Airway epithelial cell (primary cell): Measurements from ENCODE around the gene MAN1C1. TPM values are rescaled to one million over a fixed set of nuclear protein-coding genes. Genes with fewer than 3 reads are reported as not detected.

ENCODE experiments used
- total RNA-seq: library from RNA; depleted of rRNA; stranded (reverse); fragments of >200 nt; gene quantifications from 2 replicates; pipeline ENCODE4 v1.2.3, GENCODE V29; 2015

Gene MAN1C1
- 0.65 and 1.1 TPM in 2 replicates for total RNA-seq

GRCh38 chr1:25616095-25616986, at the start of gene MAN1C1:
MAN1C1 (plus strand) TSS chr1:25616791; CDS start chr1:25617798, 1,007 bp downstream.

GRCh38 chr1:25799935-25800702, 183.5 kb downstream of the MAN1C1 start, which contains the start of gene SELENON:
SELENON (plus strand) TSS chr1:25800193; CDS start chr1:25800231, 38 bp downstream.

GRCh38 chr1:25819491-25820246, 203.1 kb downstream of the MAN1C1 start, which contains the start of gene MTFR1L:
MTFR1L (plus strand) TSS chr1:25819954; CDS start chr1:25823105, 3,151 bp downstream.

Other genes starting within 250 kb of the MAN1C1 start
- 0.14 and 0.21 TPM in 2 replicates for gene RHCE, start 196.0 kb upstream of the MAN1C1 start, total RNA-seq
- 12.9 and 13.2 TPM in 2 replicates for gene MACO1, start 185.9 kb upstream of the MAN1C1 start, total RNA-seq
- 33.9 and 34.5 TPM in 2 replicates for gene LDLRAP1, start 73.2 kb upstream of the MAN1C1 start, total RNA-seq
- gene SELENON, start 183.4 kb downstream of the MAN1C1 start, total RNA-seq, result 24.0 and 40.3 TPM in 2 replicates
- 29.8 and 31.7 TPM in 2 replicates for gene MTFR1L, start 203.2 kb downstream of the MAN1C1 start, total RNA-seq
- gene AUNIP, start 242.7 kb downstream of the MAN1C1 start, total RNA-seq, result 6.5 and 9.7 TPM in 2 replicates